Subcutaneous adipose tissue (tissue), 4 donors: ENCODE measurements around the gene LDB2. TPM values are rescaled to one million over a fixed set of nuclear protein-coding genes. Genes with fewer than 3 reads are reported as not detected.

ENCODE experiments used
- total RNA-seq, 4 donors: library from RNA; depleted of rRNA; stranded (reverse); fragments of >200 nt; gene quantifications; one replicate each; pipeline ENCODE4 v1.1.0, GENCODE V29; 2016
- TF ChIP-seq, protein P1 (sequence below): fragments of 450-650 bp; IDR thresholded peaks from one replicate; pipeline ENCODE4 v1.5.1; 2016; ENCODE audit warnings: low read depth, mild to moderate bottlenecking, control low read depth, antibody characterized with exemption, moderate library complexity

The LDB2 gene
- total RNA-seq, 4 donors from 2014 or later = 19.0 to 122 (median 42.6) TPM

DNA sequence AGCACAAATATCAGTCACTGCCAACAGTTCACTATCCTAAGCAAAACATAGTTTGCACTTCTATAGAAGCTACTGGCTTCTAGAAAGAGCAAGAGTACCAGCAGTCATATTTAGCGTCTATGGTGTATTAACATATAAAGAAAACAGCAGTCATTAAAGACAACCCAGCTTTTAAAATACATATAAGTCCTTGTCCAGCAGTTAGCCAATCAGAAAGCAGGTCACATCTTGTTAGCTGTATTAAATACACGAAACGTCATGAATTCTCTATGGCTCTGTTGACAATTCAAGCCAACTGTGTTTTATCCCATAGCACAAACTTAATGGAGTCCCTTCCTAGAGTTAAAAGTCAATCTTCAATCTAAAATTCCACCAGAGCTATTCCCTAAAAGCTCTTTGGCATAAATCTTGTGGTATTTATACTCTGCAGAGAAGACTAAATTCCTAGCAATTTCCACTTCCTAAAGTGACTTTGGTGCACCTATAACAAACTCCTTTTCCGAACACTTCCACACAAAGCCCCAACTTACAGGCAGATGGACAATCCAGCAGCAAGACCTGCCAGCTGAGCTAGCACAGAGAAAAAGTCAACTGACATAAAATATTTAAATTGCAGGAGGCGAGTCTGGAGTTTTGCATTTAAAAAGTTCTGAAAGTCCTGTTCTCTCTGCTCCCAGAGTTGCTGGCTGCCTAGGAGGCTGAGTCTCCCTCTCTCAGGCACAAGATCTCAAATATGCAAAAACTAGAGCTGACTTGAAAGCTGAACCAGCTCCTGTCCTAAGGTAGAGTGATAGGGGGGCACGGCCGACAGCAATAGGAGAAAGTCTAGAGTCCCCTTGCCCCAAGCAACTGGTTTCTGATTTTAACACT is 1.3 kb downstream of the LDB2 start:
- TF ChIP-seq, protein P1, sequence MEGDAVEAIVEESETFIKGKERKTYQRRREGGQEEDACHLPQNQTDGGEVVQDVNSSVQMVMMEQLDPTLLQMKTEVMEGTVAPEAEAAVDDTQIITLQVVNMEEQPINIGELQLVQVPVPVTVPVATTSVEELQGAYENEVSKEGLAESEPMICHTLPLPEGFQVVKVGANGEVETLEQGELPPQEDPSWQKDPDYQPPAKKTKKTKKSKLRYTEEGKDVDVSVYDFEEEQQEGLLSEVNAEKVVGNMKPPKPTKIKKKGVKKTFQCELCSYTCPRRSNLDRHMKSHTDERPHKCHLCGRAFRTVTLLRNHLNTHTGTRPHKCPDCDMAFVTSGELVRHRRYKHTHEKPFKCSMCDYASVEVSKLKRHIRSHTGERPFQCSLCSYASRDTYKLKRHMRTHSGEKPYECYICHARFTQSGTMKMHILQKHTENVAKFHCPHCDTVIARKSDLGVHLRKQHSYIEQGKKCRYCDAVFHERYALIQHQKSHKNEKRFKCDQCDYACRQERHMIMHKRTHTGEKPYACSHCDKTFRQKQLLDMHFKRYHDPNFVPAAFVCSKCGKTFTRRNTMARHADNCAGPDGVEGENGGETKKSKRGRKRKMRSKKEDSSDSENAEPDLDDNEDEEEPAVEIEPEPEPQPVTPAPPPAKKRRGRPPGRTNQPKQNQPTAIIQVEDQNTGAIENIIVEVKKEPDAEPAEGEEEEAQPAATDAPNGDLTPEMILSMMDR = no peak

DNA sequence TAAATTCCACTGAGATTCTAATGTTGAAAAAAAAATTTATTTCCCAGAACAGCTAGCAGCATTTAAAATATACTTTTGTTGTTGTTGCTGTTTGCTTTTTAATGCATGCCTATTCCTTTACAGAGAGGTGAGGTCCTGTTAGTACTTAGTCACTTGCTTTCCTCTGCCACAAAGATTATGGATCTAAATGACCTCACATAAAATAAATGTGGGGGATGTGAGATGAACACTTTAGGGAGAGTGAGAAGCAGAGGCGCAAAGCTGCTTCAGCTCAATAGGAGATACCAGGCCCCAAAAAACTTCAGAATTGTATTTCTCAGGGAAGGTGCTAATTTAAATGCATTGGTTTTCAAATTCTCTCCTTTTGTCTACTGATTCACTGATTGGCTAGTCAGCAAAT is 4.0 kb downstream of the LDB2 start:
- TF ChIP-seq, protein P1 = no peak

DNA sequence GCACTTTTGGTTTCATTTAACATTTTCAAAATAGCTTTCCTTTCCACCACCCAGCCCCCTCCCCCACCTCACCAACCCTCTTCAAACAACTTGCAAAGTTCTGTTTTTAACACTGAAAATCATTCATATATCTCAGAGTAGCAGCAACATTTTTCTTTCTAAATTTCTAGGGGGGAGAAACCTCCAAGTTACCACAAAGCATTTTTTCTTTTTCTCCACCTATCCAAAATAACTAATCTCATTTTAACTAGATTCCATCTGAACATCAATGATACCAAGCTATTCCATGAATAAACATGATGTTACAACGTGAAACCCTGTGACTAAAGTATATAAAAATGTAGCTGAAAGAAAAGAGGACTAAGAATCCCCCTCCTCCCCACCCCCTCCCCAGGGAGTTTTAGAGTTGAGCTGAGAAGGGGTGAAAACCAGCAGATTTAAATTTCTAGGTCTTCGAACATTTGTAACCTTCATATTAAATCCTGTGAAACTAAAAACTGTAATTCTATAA is 5.2 kb downstream of the LDB2 start:
- TF ChIP-seq, protein P1 = no peak

DNA sequence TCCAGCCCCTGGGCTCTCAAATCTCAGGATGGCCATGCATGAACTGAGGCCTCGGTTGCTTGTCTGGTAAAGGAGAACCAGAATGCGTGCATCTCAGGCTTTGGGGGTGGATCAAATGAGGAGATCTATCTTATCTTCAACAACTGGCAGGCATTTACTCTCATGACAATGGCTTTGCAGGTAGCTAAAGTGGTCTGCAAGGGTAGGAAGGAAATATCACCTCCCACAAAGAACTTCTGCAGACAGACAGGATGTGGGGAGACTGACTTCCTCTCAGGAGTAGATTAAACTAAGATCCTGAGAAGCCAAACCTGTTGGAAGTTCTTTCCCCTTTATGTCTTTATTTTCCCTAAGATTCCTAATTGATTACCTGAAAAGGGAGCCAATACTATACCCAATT is 7.8 kb downstream of the LDB2 start:
- TF ChIP-seq, protein P1 = no peak

DNA sequence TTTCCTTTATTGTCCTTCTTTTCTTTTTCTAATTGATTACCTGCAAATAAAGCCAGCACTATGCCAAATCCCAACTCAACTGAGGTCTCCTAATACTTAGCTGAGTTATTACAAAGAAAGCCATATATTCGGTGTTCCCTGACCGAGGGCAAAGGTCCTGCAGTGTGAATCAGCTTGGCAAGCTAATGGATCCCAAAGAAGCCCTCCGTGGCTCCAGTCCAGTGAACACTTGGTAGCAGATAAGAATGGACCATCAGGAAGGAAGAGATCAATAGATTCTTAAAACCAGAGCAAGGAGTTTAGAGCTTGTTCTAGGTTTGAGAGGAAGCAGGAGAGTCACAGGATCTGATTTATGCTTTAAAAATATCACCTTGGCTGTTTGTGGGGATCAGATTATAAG is 8.5 kb downstream of the LDB2 start:
- TF ChIP-seq, protein P1 = no peak

DNA sequence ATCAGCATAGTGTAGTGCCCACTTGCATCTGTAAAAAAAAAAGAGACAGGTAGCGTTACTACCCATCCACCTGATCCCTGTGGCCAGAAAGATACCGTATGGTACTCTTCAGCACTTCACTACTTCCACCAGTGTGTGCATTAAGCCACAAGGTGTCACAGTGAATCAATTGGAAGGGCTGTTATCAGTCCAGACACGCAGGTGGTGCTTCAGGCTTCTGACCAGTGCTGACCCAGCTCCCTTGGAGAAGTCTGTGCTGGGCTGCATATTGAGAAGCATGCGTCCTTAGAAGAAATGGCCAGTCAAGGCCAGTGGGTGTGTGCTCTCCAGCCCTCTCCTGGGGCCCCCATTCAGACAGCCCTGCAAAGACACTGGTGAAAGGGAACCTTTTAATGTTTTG is 10.6 kb downstream of the LDB2 start:
- TF ChIP-seq, protein P1 = no peak

DNA sequence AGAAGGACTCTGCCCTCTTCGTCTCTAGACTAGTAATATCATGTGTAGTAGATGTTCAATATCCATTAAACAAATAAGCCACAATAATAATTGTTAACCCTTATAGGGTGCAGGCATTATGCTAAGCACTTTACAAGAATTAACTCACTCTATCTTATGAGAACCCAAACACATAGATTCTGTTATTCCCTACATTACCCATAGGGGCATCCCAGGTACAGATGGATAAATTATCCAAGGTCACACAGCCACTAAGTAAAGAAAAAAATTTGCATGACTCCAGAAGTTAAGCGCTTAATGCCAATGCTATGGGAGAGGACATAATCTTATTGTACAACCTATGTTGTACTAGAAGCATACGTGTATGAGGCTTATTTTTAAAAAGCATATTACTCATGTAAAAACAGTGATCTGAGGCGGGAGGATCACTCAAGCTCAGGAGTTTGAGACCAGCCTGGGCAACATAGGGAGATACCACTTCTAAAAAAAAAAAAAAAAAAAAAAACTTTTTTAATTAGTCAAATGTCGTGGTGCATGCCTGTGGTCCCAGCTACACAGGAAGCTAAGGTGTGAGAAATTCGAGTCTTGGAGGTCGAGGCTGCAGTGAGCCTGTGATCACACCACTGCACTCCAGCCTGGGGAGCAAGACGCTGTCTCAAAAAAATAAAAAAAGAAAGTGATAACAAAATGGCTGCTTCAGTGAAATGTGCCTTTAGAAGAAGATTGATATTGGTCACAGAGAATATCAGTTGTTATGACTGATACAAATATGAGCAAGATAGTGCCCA is 13.6 kb downstream of the LDB2 start:
- TF ChIP-seq, protein P1 = no peak
